Mucosa of rectum (tissue), 2 donors: ENCODE measurements around the gene SMARCD2.

Source experiments
- H3K27ac ChIP-seq, 2 donors: one replicate each; pipeline ENCODE4 v1.7.0; 2013; ENCODE audit warnings: inconsistent platforms in 2 of 2, low read depth in 2 of 2, low read length in 2 of 2
- H3K27me3 ChIP-seq, 2 donors: one replicate each; pipeline ENCODE4 v1.7.0; 2013; ENCODE audit warnings: low read length in 2 of 2; ENCODE audit not compliant: control insufficient read depth in 2 of 2, insufficient read depth in 2 of 2
- H3K36me3 ChIP-seq, 2 donors: one replicate each; pipeline ENCODE4 v1.7.0; 2013; ENCODE audit warnings: low read length in 2 of 2; ENCODE audit not compliant: control insufficient read depth in 2 of 2, insufficient read depth in 2 of 2
- H3K4me1 ChIP-seq, 2 donors: one replicate each; pipeline ENCODE4 v1.7.0; 2013; ENCODE audit warnings: low read length in 2 of 2, mild to moderate bottlenecking in 1 of 2; ENCODE audit not compliant: control insufficient read depth in 2 of 2, insufficient read depth in 2 of 2
- H3K4me3 ChIP-seq, 2 donors: one replicate each; pipeline ENCODE4 v1.7.0; 2013; ENCODE audit warnings: low read length in 2 of 2
- H3K9ac ChIP-seq, 2 donors: one replicate each; pipeline ENCODE4 v1.7.0; 2013; ENCODE audit warnings: low read length in 2 of 2, low read depth in 1 of 2, mild to moderate bottlenecking in 1 of 2
- H3K9me3 ChIP-seq, 2 donors: one replicate each; pipeline ENCODE4 v1.7.0; 2013; ENCODE audit warnings: low read length in 2 of 2; ENCODE audit not compliant: control insufficient read depth in 2 of 2
- donor health status: healthy.
- donor health status: Normal muscosa, but diverticular disease.

SMARCD2 gene

GRCh38 chr17:63823659-63824331 lies 18.7 kb downstream of the SMARCD2 start:
- Histone ChIP-seq H3K36me3 (peaks cover 56 to 64% of the 10 kb centered on the region in 2 donors), H3K27ac (no peak overlapping the region), H3K4me1 (peaks cover 22 to 24% of the 10 kb centered on the region in 2 donors), H3K27me3 (no peaks in the 10 kb centered on the region), H3K4me3 (no peak overlapping the region), H3K9me3 (no peaks in the 10 kb centered on the region), H3K9ac (no peak overlapping the region)

GRCh38 chr17:63822537-63822936 lies 19.9 kb downstream of the SMARCD2 start:
- H3K4me1 ChIP-seq, result peaks cover 13 to 14% of the 10 kb centered on the region in 2 donors
- peaks cover 68 to 76% of the 10 kb centered on the region in 2 donors for H3K36me3 ChIP-seq
- no peak overlapping the region for H3K27ac ChIP-seq
- H3K9ac ChIP-seq, result no peak overlapping the region
- no peaks in the 10 kb centered on the region for H3K27me3 ChIP-seq
- no peak overlapping the region for H3K4me3 ChIP-seq
- H3K9me3 ChIP-seq, result no peaks in the 10 kb centered on the region

GRCh38 chr17:63821804-63822203 lies 20.7 kb downstream of the SMARCD2 start:
- Histone ChIP-seq H3K9me3 (no peaks in the 10 kb centered on the region), H3K9ac (no peak overlapping the region), H3K27ac (no peak overlapping the region), H3K4me3 (no peak overlapping the region), H3K4me1 (peaks cover 12 to 13% of the 10 kb centered on the region in 2 donors), H3K36me3 (peaks cover 76 to 84% of the 10 kb centered on the region in 2 donors), H3K27me3 (no peaks in the 10 kb centered on the region)

GRCh38 chr17:63820963-63821561 lies 21.4 kb downstream of the SMARCD2 start:
- Histone ChIP-seq H3K4me1 (peaks cover 7 to 8% of the 10 kb centered on the region in 2 donors), H3K9ac (no peak overlapping the region), H3K36me3 (peaks cover 81 to 91% of the 10 kb centered on the region in 2 donors), H3K27me3 (no peaks in the 10 kb centered on the region), H3K27ac (no peak overlapping the region), H3K9me3 (no peaks in the 10 kb centered on the region), H3K4me3 (no peak overlapping the region)

GRCh38 chr17:63819585-63820537 lies 22.6 kb downstream of the SMARCD2 start:
- no peak overlapping the region for H3K9ac ChIP-seq
- H3K27me3 ChIP-seq, result no peaks in the 10 kb centered on the region
- no peaks in the 10 kb centered on the region for H3K9me3 ChIP-seq
- peak overlapping the region in 1 of 2 donors; percentile 22 for H3K27ac ChIP-seq
- peaks cover 2 to 3% of the 10 kb centered on the region in 2 donors for H3K4me1 ChIP-seq
- H3K4me3 ChIP-seq, result no peak overlapping the region
- H3K36me3 ChIP-seq, result peaks cover 86 to 92% of the 10 kb centered on the region in 2 donors

GRCh38 chr17:63819131-63819530 lies 23.4 kb downstream of the SMARCD2 start:
- Histone ChIP-seq H3K27me3 (no peaks in the 10 kb centered on the region), H3K36me3 (peaks cover 82 to 91% of the 10 kb centered on the region in 2 donors), H3K27ac (peak overlapping the region in 1 of 2 donors; percentile 22), H3K9me3 (no peaks in the 10 kb centered on the region), H3K4me3 (no peak overlapping the region), H3K4me1 (peaks cover 2 to 3% of the 10 kb centered on the region in 2 donors), H3K9ac (no peak overlapping the region)

GRCh38 chr17:63817736-63818385 lies 24.6 kb downstream of the SMARCD2 start:
- H3K27me3 ChIP-seq, result no peaks in the 10 kb centered on the region
- no peak overlapping the region for H3K9ac ChIP-seq
- H3K36me3 ChIP-seq, result peaks cover 83 to 91% of the 10 kb centered on the region in 2 donors
- H3K9me3 ChIP-seq, result no peaks in the 10 kb centered on the region
- peaks cover 2 to 3% of the 10 kb centered on the region in 2 donors for H3K4me1 ChIP-seq
- no peak overlapping the region for H3K4me3 ChIP-seq
- H3K27ac ChIP-seq, result no peak overlapping the region

- H3K9ac ChIP-seq, result no peak overlapping the region
- H3K27me3 ChIP-seq, result no peaks in the 10 kb centered on the region
- H3K9me3 ChIP-seq, result no peaks in the 10 kb centered on the region
- peaks cover 2 to 3% of the 10 kb centered on the region in 2 donors for H3K4me1 ChIP-seq
- no peak overlapping the region for H3K4me3 ChIP-seq
- peaks cover 83 to 92% of the 10 kb centered on the region in 2 donors for H3K36me3 ChIP-seq
- no peak overlapping the region for H3K27ac ChIP-seq
Observed at GRCh38 chr17:63816669-63817068, 25.8 kb downstream of the SMARCD2 start.

- H3K27ac ChIP-seq, result no peak overlapping the region
- H3K36me3 ChIP-seq, result peaks cover 83 to 92% of the 10 kb centered on the region in 2 donors
- H3K9ac ChIP-seq, result no peak overlapping the region
- H3K4me3 ChIP-seq, result no peak overlapping the region
- H3K9me3 ChIP-seq, result no peaks in the 10 kb centered on the region
- H3K4me1 ChIP-seq, result peaks cover 2 to 3% of the 10 kb centered on the region in 2 donors
- H3K27me3 ChIP-seq, result no peaks in the 10 kb centered on the region
Observed at GRCh38 chr17:63816123-63816522, 26.4 kb downstream of the SMARCD2 start.
